IPS-18a (cell line): Measurements from ENCODE around the gene ROCK2.

Experiments
- H3K27ac ChIP-seq: one replicate; pipeline ENCODE4 v1.5.1; 2013; ENCODE audit warnings: low read length
- H3K27me3 ChIP-seq: one replicate; pipeline ENCODE4 v1.6.1; 2013; ENCODE audit warnings: mild to moderate bottlenecking, low read length; ENCODE audit not compliant: control insufficient read depth, insufficient read depth
- H3K36me3 ChIP-seq: one replicate; pipeline ENCODE4 v1.6.1; 2013; ENCODE audit warnings: low read depth, low read length; ENCODE audit not compliant: control insufficient read depth
- H3K4me1 ChIP-seq: one replicate; pipeline ENCODE4 v1.6.1; 2013; ENCODE audit warnings: low read depth, low read length; ENCODE audit not compliant: control insufficient read depth
- H3K4me3 ChIP-seq: one replicate; pipeline ENCODE4 v1.5.1; 2013; ENCODE audit warnings: low read length
- H3K9ac ChIP-seq: one replicate; pipeline ENCODE4 v1.6.1; 2013; ENCODE audit warnings: mild to moderate bottlenecking, low read length, moderate library complexity
- H3K9me3 ChIP-seq: one replicate; pipeline ENCODE4 v1.6.1; 2013; ENCODE audit warnings: low read depth, low read length; ENCODE audit not compliant: control insufficient read depth

The ROCK2 gene

GRCh38 chr2:11347403-11347959 is 3.0 kb upstream of the ROCK2 start:
- H3K27ac ChIP-seq, result no peak overlapping the region
- H3K4me1 ChIP-seq, result peaks cover 21% of the 10 kb centered on the region
- no peaks in the 10 kb centered on the region for H3K36me3 ChIP-seq
- H3K9ac ChIP-seq, result no peak overlapping the region
- H3K9me3 ChIP-seq, result no peaks in the 10 kb centered on the region
- peaks cover 6% of the 10 kb centered on the region for H3K27me3 ChIP-seq
- H3K4me3 ChIP-seq, result no peak overlapping the region

GRCh38 chr2:11346023-11346482 is 1.6 kb upstream of the ROCK2 start:
- Histone ChIP-seq H3K27me3 (peaks cover 6% of the 10 kb centered on the region), H3K4me3 (peak overlapping the region; percentile 78), H3K9ac (no peak overlapping the region), H3K9me3 (no peaks in the 10 kb centered on the region), H3K4me1 (peaks cover 26% of the 10 kb centered on the region), H3K36me3 (no peaks in the 10 kb centered on the region), H3K27ac (no peak overlapping the region)

- H3K9ac ChIP-seq, result peak overlapping the region; percentile 88
- peaks cover 6% of the 10 kb centered on the region for H3K27me3 ChIP-seq
- H3K4me3 ChIP-seq, result peak overlapping the region; percentile 78
- peak overlapping the region; percentile 73 for H3K27ac ChIP-seq
- no peaks in the 10 kb centered on the region for H3K9me3 ChIP-seq
- no peaks in the 10 kb centered on the region for H3K36me3 ChIP-seq
- H3K4me1 ChIP-seq, result peaks cover 26% of the 10 kb centered on the region
These were observed 681 bp upstream of the ROCK2 start for GRCh38 chr2:11344956-11345677.

GRCh38 chr2:11343650-11344341 is 640 bp downstream of the ROCK2 start:
- no peaks in the 10 kb centered on the region for H3K9me3 ChIP-seq
- H3K4me1 ChIP-seq, result peaks cover 26% of the 10 kb centered on the region
- peaks cover 6% of the 10 kb centered on the region for H3K27me3 ChIP-seq
- H3K36me3 ChIP-seq, result no peaks in the 10 kb centered on the region
- no peak overlapping the region for H3K27ac ChIP-seq
- peak overlapping the region; percentile 74 for H3K4me3 ChIP-seq
- peak overlapping the region; percentile 58 for H3K9ac ChIP-seq

- Histone ChIP-seq H3K4me1 (peaks cover 23% of the 10 kb centered on the region), H3K9me3 (no peaks in the 10 kb centered on the region), H3K27ac (no peak overlapping the region), H3K9ac (peak overlapping the region; percentile 58), H3K4me3 (peak overlapping the region; percentile 74), H3K27me3 (peaks cover 6% of the 10 kb centered on the region), H3K36me3 (no peaks in the 10 kb centered on the region)
These were observed 1.1 kb downstream of the ROCK2 start for GRCh38 chr2:11343368-11343649.

GRCh38 chr2:11342551-11343367 is 1.7 kb downstream of the ROCK2 start:
- Histone ChIP-seq H3K9me3 (no peaks in the 10 kb centered on the region), H3K27me3 (peaks cover 6% of the 10 kb centered on the region), H3K27ac (no peak overlapping the region), H3K4me3 (peak overlapping the region; percentile 74), H3K36me3 (no peaks in the 10 kb centered on the region), H3K4me1 (peaks cover 20% of the 10 kb centered on the region), H3K9ac (peak overlapping the region; percentile 58)

- H3K27ac ChIP-seq, result no peak overlapping the region
- no peaks in the 10 kb centered on the region for H3K27me3 ChIP-seq
- H3K4me3 ChIP-seq, result no peak overlapping the region
- no peak overlapping the region for H3K9ac ChIP-seq
- H3K36me3 ChIP-seq, result no peaks in the 10 kb centered on the region
- H3K4me1 ChIP-seq, result peaks cover 19% of the 10 kb centered on the region
- no peaks in the 10 kb centered on the region for H3K9me3 ChIP-seq
These were observed 3.7 kb downstream of the ROCK2 start for GRCh38 chr2:11340717-11341116.

GRCh38 chr2:11339508-11340083 is 4.8 kb downstream of the ROCK2 start:
- Histone ChIP-seq H3K36me3 (no peaks in the 10 kb centered on the region), H3K9me3 (no peaks in the 10 kb centered on the region), H3K27me3 (no peaks in the 10 kb centered on the region), H3K9ac (no peak overlapping the region), H3K4me1 (peaks cover 13% of the 10 kb centered on the region), H3K27ac (no peak overlapping the region), H3K4me3 (no peak overlapping the region)

GRCh38 chr2:11338580-11338979 is 5.9 kb downstream of the ROCK2 start:
- Histone ChIP-seq H3K27ac (no peak overlapping the region), H3K9me3 (no peaks in the 10 kb centered on the region), H3K36me3 (no peaks in the 10 kb centered on the region), H3K9ac (no peak overlapping the region), H3K4me1 (peaks cover 13% of the 10 kb centered on the region), H3K4me3 (no peak overlapping the region), H3K27me3 (no peaks in the 10 kb centered on the region)

- Histone ChIP-seq H3K9me3 (no peaks in the 10 kb centered on the region), H3K27me3 (no peaks in the 10 kb centered on the region), H3K4me3 (no peak overlapping the region), H3K4me1 (peaks cover 9% of the 10 kb centered on the region), H3K27ac (no peak overlapping the region), H3K36me3 (no peaks in the 10 kb centered on the region), H3K9ac (no peak overlapping the region)
These were observed 6.5 kb downstream of the ROCK2 start for GRCh38 chr2:11337909-11338308.

- H3K4me3 ChIP-seq, result no peak overlapping the region
- H3K9me3 ChIP-seq, result no peaks in the 10 kb centered on the region
- H3K4me1 ChIP-seq, result no peaks in the 10 kb centered on the region
- no peak overlapping the region for H3K27ac ChIP-seq
- H3K27me3 ChIP-seq, result no peaks in the 10 kb centered on the region
- H3K9ac ChIP-seq, result no peak overlapping the region
- no peaks in the 10 kb centered on the region for H3K36me3 ChIP-seq
These were observed 8.2 kb downstream of the ROCK2 start for GRCh38 chr2:11336189-11336588.
